ENCODE results near the gene COLEC11. TPM values are rescaled to one million over a fixed set of nuclear protein-coding genes. Genes with fewer than 3 reads are reported as not detected.

The COLEC11 gene
- total RNA-seq, 1 experiment from 2014 or later = not detected

DNA sequence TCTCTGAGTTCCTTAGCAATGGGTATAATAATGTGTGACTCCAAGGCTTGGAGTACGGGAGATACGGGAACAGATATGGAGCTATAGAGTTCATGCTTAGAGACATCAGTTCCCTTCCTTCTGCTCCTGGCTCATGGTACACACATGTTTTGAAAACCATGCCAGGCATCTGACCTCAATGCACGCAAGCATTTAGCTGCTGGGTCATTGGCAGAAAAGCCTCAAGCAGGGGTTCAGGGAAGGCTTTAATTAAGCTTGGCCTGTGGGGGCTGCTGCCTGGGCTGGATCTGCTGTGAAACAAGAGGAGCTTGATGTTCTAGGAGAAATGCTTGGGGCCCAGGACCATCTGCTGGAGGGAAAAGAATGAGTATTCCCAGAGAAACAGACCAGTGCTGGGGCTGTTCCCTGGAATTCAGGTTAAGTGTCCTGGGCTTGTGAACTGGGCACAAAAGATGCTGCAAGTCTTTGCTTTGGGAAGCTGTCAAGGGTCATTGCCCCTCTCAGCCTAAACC is 66.3 kb downstream of the COLEC11 start:
- Mint-ChIP-seq H3K27ac (ENCODE audit: unreplicated experiment) (no peak overlapping the region), H3K4me3 (ENCODE audit: low read depth, unreplicated experiment) (no peak overlapping the region), H3K4me1 (ENCODE audit: low read depth, unreplicated experiment) (peaks cover 9% of the 10 kb centered on the region), H3K9me3 (ENCODE audit: low read depth, unreplicated experiment) (peaks cover 7% of the 10 kb centered on the region), H3K36me3 (ENCODE audit: insufficient read depth, unreplicated experiment) (no peaks in the 10 kb centered on the region), H3K27me3 (ENCODE audit: unreplicated experiment) (no peaks in the 10 kb centered on the region)
- TF ChIP-seq, protein P1, sequence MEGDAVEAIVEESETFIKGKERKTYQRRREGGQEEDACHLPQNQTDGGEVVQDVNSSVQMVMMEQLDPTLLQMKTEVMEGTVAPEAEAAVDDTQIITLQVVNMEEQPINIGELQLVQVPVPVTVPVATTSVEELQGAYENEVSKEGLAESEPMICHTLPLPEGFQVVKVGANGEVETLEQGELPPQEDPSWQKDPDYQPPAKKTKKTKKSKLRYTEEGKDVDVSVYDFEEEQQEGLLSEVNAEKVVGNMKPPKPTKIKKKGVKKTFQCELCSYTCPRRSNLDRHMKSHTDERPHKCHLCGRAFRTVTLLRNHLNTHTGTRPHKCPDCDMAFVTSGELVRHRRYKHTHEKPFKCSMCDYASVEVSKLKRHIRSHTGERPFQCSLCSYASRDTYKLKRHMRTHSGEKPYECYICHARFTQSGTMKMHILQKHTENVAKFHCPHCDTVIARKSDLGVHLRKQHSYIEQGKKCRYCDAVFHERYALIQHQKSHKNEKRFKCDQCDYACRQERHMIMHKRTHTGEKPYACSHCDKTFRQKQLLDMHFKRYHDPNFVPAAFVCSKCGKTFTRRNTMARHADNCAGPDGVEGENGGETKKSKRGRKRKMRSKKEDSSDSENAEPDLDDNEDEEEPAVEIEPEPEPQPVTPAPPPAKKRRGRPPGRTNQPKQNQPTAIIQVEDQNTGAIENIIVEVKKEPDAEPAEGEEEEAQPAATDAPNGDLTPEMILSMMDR (IDR thresholded peaks at IDR 0.05; ENCODE audit: unreplicated experiment) = no peak
- CTCF ChIA-PET = interaction anchor here (0.9 kb wide), 1 partner anchor 17 kb away, joined by 3 read pairs; no protein-coding TSS in a partner anchor
- BruUV-seq (replicated peaks) = no TSS peak
- intact Hi-C loops (cut with micrococcal nuclease; ENCODE audit: unreplicated experiment) = no loop called here
- DNase-seq = no peak

DNA sequence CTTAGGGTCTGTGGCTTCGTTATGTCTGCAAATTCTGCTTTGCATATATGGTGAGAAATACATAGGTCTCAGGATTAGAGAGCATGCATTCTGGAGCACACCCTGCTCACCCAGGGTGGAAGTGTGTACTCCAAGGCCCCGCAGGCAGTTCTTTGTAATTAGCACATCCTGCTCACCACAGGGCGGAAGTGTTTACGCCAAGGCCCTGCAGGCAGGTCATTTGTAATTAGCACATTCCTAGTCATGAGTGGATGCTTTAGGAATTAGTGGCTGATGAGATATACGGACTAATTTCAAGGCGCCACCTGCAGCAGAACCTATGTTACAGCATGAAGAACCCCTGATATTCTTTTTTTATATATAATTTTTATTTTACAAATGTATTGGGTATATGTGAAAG is 67.3 kb downstream of the COLEC11 start:
- Mint-ChIP-seq H3K4me1 (ENCODE audit: low read depth, unreplicated experiment) (peaks cover 9% of the 10 kb centered on the region), H3K27ac (ENCODE audit: unreplicated experiment) (no peak overlapping the region), H3K27me3 (ENCODE audit: unreplicated experiment) (no peaks in the 10 kb centered on the region), H3K4me3 (ENCODE audit: low read depth, unreplicated experiment) (no peak overlapping the region), H3K9me3 (ENCODE audit: low read depth, unreplicated experiment) (peaks cover 7% of the 10 kb centered on the region), H3K36me3 (ENCODE audit: insufficient read depth, unreplicated experiment) (no peaks in the 10 kb centered on the region)
- CTCF ChIA-PET = interaction anchor here (0.9 kb wide), 1 partner anchor 18 kb away, joined by 3 read pairs; no protein-coding TSS in a partner anchor
- no TSS peak for BruUV-seq (replicated peaks)
- TF ChIP-seq, protein P1 (IDR thresholded peaks at IDR 0.05; ENCODE audit: unreplicated experiment) = no peak
- intact Hi-C loops (cut with micrococcal nuclease; ENCODE audit: unreplicated experiment) = no loop called here
- DNase-seq = no peak

DNA sequence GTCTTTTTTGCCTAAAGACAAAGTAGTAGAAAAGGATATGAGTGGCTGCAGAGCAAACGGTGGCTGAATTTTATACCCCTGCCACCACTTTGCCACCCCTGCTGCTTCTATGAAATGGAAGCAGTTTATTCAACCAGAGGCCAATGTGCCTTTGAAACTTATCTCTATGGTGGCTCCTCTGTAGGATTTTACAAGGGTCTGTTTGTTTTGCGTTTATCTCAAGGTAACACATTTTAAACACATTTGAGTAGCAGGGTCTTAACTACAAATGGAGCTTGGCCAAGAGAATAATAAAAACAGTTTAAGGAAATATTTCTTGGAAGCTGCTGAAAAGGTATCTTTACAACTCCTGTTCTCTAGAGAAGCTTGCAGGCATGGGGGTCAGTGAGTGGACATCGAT is 69.2 kb downstream of the COLEC11 start:
- BruUV-seq (replicated peaks) = no TSS peak
- Mint-ChIP-seq H3K36me3 (ENCODE audit: insufficient read depth, unreplicated experiment) (no peaks in the 10 kb centered on the region), H3K27me3 (ENCODE audit: unreplicated experiment) (no peaks in the 10 kb centered on the region), H3K4me3 (ENCODE audit: low read depth, unreplicated experiment) (no peak overlapping the region), H3K9me3 (ENCODE audit: low read depth, unreplicated experiment) (peaks cover 7% of the 10 kb centered on the region), H3K4me1 (ENCODE audit: low read depth, unreplicated experiment) (peaks cover 9% of the 10 kb centered on the region), H3K27ac (ENCODE audit: unreplicated experiment) (no peak overlapping the region)
- TF ChIP-seq, protein P1 (IDR thresholded peaks at IDR 0.05; ENCODE audit: unreplicated experiment) = no peak
- no peak for DNase-seq
- intact Hi-C loops (cut with micrococcal nuclease; ENCODE audit: unreplicated experiment) = no loop called here
- CTCF ChIA-PET = no interaction called here

DNA sequence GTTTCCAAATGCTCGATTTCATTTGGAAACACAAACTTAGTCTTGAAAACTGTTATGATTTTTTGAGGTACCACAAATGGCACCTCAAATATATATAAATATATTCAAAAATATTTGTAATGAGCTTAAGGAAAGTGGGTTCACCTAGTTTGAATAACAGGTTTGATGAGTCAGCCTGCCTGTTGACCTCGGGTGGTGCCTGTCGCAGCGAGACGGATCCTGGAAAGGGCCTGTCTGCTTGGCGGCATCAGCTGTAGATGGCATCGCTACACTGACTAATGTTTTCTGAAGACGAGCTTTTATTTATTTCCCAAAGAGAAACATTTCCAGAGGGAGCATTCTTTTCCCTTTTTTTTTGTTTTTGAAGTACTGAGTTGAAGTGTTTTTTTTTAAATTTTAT is 70.0 kb downstream of the COLEC11 start:
- Mint-ChIP-seq H3K4me3 (ENCODE audit: low read depth, unreplicated experiment) (no peak overlapping the region), H3K27me3 (ENCODE audit: unreplicated experiment) (no peaks in the 10 kb centered on the region), H3K36me3 (ENCODE audit: insufficient read depth, unreplicated experiment) (peaks cover 3% of the 10 kb centered on the region), H3K27ac (ENCODE audit: unreplicated experiment) (no peak overlapping the region), H3K9me3 (ENCODE audit: low read depth, unreplicated experiment) (peaks cover 7% of the 10 kb centered on the region), H3K4me1 (ENCODE audit: low read depth, unreplicated experiment) (peaks cover 9% of the 10 kb centered on the region)
- BruUV-seq (replicated peaks) = no TSS peak
- no peak for DNase-seq
- intact Hi-C loops (cut with micrococcal nuclease; ENCODE audit: unreplicated experiment) = no loop called here
- CTCF ChIA-PET = interaction anchor here (0.7 to 0.9 kb wide), 2 partner anchors 20 to 80 kb away, joined by 4 to 6 read pairs; no protein-coding TSS in a partner anchor
- TF ChIP-seq, protein P1 (IDR thresholded peaks at IDR 0.05; ENCODE audit: unreplicated experiment) = no peak
